Liver (tissue), 9 donors: Measurements from ENCODE around the gene BRD3. TPM values are rescaled to one million over a fixed set of nuclear protein-coding genes. Genes with fewer than 3 reads are reported as not detected.

Source experiments
- DNase-seq: peaks from one replicate; pipeline ENCODE4 v3.0.0-alpha.2; 2017; ENCODE audit warnings: low spot score
- H3K27ac ChIP-seq, 2 donors: one replicate each; pipeline ENCODE4 v1.7.0; 2013; ENCODE audit warnings: inconsistent platforms in 2 of 2, low read length in 2 of 2, control low read depth in 1 of 2, low read depth in 1 of 2, mild to moderate bottlenecking in 1 of 2
- H3K27me3 ChIP-seq, 4 donors: one replicate each; pipeline versions ENCODE4 v1.6.1 to v1.7.0; 2013; ENCODE audit warnings: low read length in 3 of 4, inconsistent platforms in 1 of 4, mild to moderate bottlenecking in 1 of 4, moderate library complexity in 1 of 4; ENCODE audit not compliant: control insufficient read depth in 4 of 4, insufficient read depth in 4 of 4
- H3K36me3 ChIP-seq, 4 donors: one replicate each; pipeline versions ENCODE4 v1.6.1 to v1.7.0; 2013; ENCODE audit warnings: low read length in 3 of 4, mild to moderate bottlenecking in 3 of 4, low read depth in 1 of 4, moderate library complexity in 1 of 4; ENCODE audit not compliant: control insufficient read depth in 4 of 4, insufficient read depth in 3 of 4
- H3K4me1 ChIP-seq, 4 donors: one replicate each; pipeline versions ENCODE4 v1.6.1 to v1.7.0; 2013; ENCODE audit warnings: low read length in 3 of 4, mild to moderate bottlenecking in 3 of 4, moderate library complexity in 1 of 4; ENCODE audit not compliant: control insufficient read depth in 4 of 4, insufficient read depth in 4 of 4
- H3K4me3 ChIP-seq, 3 donors: one replicate each; pipeline versions ENCODE4 v1.6.1 to v1.7.0; 2013; ENCODE audit warnings: low read length in 3 of 3, control low read depth in 1 of 3, low read depth in 1 of 3, mild to moderate bottlenecking in 1 of 3
- H3K9ac ChIP-seq, 2 donors: one replicate each; pipeline ENCODE4 v1.7.0; 2013; ENCODE audit warnings: low read length in 2 of 2, mild to moderate bottlenecking in 2 of 2, moderate library complexity in 2 of 2, control low read depth in 1 of 2, low read depth in 1 of 2
- H3K9me3 ChIP-seq, 4 donors: one replicate each; pipeline versions ENCODE4 v1.6.1 to v1.7.0; 2013; ENCODE audit warnings: low read length in 3 of 4; ENCODE audit not compliant: control insufficient read depth in 4 of 4
- EGR1 ChIP-seq, 2 donors: IDR thresholded peaks; 2 replicates each; pipeline ENCODE4 v1.6.1; 2016 to 2018; ENCODE audit warnings: antibody characterized with exemption in 2 of 2, low read depth in 2 of 2
- FOXA1 ChIP-seq: IDR thresholded peaks from 2 replicates; pipeline ENCODE4 v1.6.1; 2016; ENCODE audit warnings: antibody characterized with exemption
- FOXA2 ChIP-seq: IDR thresholded peaks from 2 replicates; pipeline ENCODE4 v1.6.1; 2016; ENCODE audit warnings: antibody characterized with exemption
- GABPA ChIP-seq, 2 donors: IDR thresholded peaks in 1 of 2; conservative IDR thresholded peaks in 1 of 2; 2 replicates each; pipeline ENCODE4 v1.6.1; 2016; ENCODE audit warnings: antibody characterized with exemption in 2 of 2, mild to moderate bottlenecking in 1 of 2, moderate library complexity in 1 of 2
- HNF4A ChIP-seq, 2 donors: conservative IDR thresholded peaks; 2 replicates each; pipeline ENCODE4 v1.6.1; 2016; ENCODE audit warnings: antibody characterized with exemption in 2 of 2, mild to moderate bottlenecking in 2 of 2
- HNF4G ChIP-seq: IDR thresholded peaks from 2 replicates; pipeline ENCODE4 v1.6.1; 2016; ENCODE audit warnings: antibody characterized with exemption
- JUND ChIP-seq, 2 donors: IDR thresholded peaks; 2 replicates each; pipeline ENCODE4 v1.6.1; 2016; ENCODE audit warnings: antibody characterized with exemption in 2 of 2
- NR2F2 ChIP-seq: IDR thresholded peaks from 2 replicates; pipeline ENCODE4 v1.6.1; 2016; ENCODE audit warnings: antibody characterized with exemption
- RAD21 ChIP-seq, 2 donors: IDR thresholded peaks; 2 replicates each; pipeline ENCODE4 v1.6.1; 2016; ENCODE audit warnings: antibody characterized with exemption in 2 of 2, mild to moderate bottlenecking in 2 of 2
- RXRA ChIP-seq, 2 donors: IDR thresholded peaks; 2 replicates each; pipeline ENCODE4 v1.6.1; 2017 to 2018; ENCODE audit warnings: antibody characterized with exemption in 2 of 2, mild to moderate bottlenecking in 1 of 2
- SP1 ChIP-seq: IDR thresholded peaks from 2 replicates; pipeline ENCODE4 v1.6.1; 2018; ENCODE audit warnings: antibody characterized with exemption, mild to moderate bottlenecking
- TAF1 ChIP-seq: conservative IDR thresholded peaks from 2 replicates; pipeline ENCODE4 v1.6.1; 2016; ENCODE audit warnings: antibody characterized with exemption, mild to moderate bottlenecking
- YY1 ChIP-seq: IDR thresholded peaks from 2 replicates; pipeline ENCODE4 v1.6.1; 2016; ENCODE audit warnings: antibody characterized with exemption, mild to moderate bottlenecking
- WGBS: extraction: QIAGEN DNeasy Blood & Tissue Kit; methylation state at CpG from one replicate; pipeline ENCODE4 v1.1.7; 2013; 5-methylcytosine and 5-hydroxymethylcytosine counted together
- polyA plus RNA-seq, 2 donors: library from polyadenylated mRNA; stranded (reverse) in 1 of 2; unstranded in 1 of 2; fragments of 200-250 nt in 1 of 2; fragments of >200 nt in 1 of 2; fragmentation: Nextera tagmentation in 1 of 2; extraction: Ambion mirVana in 1 of 2; gene quantifications; one replicate each; pipeline versions ENCODE4 v1.2.1 to v1.2.3, GENCODE V29; 2013 to 2015
- total RNA-seq, 2 donors: library from RNA; depleted of rRNA; stranded (reverse); fragments of >200 nt; gene quantifications; one replicate each; pipeline ENCODE4 v1.2.3, GENCODE V29; 2014
- TF ChIP-seq, protein P1 (sequence below): IDR thresholded peaks from 2 replicates; pipeline ENCODE4 v1.6.1; 2016; ENCODE audit warnings: antibody characterized with exemption
- TF ChIP-seq, protein P2 (sequence below): IDR thresholded peaks from 2 replicates; pipeline ENCODE4 v1.6.1; 2016; ENCODE audit warnings: antibody characterized with exemption
- TF ChIP-seq, protein P3 (sequence below): IDR thresholded peaks from 2 replicates; pipeline ENCODE4 v1.6.1; 2016; ENCODE audit warnings: antibody characterized with exemption
- TF ChIP-seq, protein P4 (sequence below): fragments of 150-350 bp; IDR thresholded peaks from 2 replicates; pipeline ENCODE4 v1.5.1; 2017; ENCODE audit warnings: improper control_type of control experiment, low read depth, low read length; ENCODE audit not compliant: missing input control
- TF ChIP-seq, protein P5 (sequence below): IDR thresholded peaks from 2 replicates; pipeline ENCODE4 v1.6.1; 2016; ENCODE audit warnings: antibody characterized with exemption, mild to moderate bottlenecking
- donor health status: healthy.
- donor health status: healthy.
- donor health status: healthy.
- donor health status: healthy.
- donor health status: healthy.

The BRD3 gene
- total and polyA plus RNA-seq, 4 donors, result 7.2 to 17.7 (median 12.7) TPM

DNA sequence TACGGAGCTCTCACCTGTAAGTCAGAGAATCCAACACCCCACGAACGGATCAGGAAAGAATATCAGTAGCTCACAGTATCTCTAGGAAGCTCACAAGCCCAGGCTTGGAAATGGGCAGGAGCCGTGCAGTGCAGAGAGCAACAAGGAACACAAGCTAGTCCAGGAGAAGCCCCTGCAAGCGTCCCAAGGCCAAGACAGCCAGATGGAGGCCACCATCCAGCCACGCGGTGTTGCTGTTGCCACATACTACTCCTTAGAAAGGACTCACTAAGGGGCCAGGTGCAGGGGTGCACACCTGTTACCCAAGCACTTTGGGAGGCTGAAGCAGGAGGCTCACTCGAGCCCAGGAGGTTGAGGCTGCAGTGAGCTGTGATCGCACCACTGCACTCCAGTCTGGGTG, 60.3 kb downstream of the BRD3 start (continued):
- TF ChIP-seq, protein P1, sequence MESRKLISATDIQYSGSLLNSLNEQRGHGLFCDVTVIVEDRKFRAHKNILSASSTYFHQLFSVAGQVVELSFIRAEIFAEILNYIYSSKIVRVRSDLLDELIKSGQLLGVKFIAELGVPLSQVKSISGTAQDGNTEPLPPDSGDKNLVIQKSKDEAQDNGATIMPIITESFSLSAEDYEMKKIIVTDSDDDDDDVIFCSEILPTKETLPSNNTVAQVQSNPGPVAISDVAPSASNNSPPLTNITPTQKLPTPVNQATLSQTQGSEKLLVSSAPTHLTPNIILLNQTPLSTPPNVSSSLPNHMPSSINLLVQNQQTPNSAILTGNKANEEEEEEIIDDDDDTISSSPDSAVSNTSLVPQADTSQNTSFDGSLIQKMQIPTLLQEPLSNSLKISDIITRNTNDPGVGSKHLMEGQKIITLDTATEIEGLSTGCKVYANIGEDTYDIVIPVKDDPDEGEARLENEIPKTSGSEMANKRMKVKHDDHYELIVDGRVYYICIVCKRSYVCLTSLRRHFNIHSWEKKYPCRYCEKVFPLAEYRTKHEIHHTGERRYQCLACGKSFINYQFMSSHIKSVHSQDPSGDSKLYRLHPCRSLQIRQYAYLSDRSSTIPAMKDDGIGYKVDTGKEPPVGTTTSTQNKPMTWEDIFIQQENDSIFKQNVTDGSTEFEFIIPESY, result no peak
- TF ChIP-seq EGR1 (IDR thresholded peaks at IDR 0.05; ENCODE audit: low read depth in 2 of 2) (no peak), JUND (IDR thresholded peaks at IDR 0.05) (no peak), HNF4G (no peak), HNF4A (conservative IDR thresholded peaks at IDR 0.05) (no peak), RXRA (IDR thresholded peaks at IDR 0.05) (no peak), FOXA2 (no peak), YY1 (no peak)
- TF ChIP-seq, protein P2, sequence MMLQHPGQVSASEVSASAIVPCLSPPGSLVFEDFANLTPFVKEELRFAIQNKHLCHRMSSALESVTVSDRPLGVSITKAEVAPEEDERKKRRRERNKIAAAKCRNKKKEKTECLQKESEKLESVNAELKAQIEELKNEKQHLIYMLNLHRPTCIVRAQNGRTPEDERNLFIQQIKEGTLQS, result no peak

DNA sequence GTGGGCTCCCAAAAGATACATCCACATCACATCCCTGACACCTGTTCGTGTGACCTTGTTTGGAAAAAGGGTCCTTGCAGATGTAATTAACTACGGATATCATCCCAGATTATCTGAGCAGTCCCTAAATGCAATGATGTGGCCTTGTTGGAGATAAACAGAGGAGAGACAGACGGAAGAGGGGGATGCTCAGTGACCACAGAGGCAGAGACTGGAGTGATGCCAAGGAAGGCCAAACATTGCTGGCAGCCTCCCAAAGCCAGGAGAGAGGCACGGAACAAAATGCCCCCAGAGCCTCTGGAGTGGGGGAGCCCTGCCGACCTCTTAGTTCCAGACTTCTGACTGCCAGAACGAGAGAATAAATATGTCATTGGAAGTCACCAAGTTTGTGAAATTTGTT, 60.7 kb downstream of the BRD3 start:
- H3K27me3 ChIP-seq, result no peaks in the 10 kb centered on the region
- no peak for TF ChIP-seq SP1
- no peak for TF ChIP-seq HNF4A (conservative IDR thresholded peaks at IDR 0.05)
- TF ChIP-seq, protein P3, sequence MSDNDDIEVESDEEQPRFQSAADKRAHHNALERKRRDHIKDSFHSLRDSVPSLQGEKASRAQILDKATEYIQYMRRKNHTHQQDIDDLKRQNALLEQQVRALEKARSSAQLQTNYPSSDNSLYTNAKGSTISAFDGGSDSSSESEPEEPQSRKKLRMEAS, result no peak
- no peak for TF ChIP-seq RAD21 (IDR thresholded peaks at IDR 0.05)
- no peak for TF ChIP-seq YY1
- TF ChIP-seq RXRA (IDR thresholded peaks at IDR 0.05), result no peak
- TF ChIP-seq GABPA (IDR thresholded peaks at IDR 0.05 in 1 of 2, conservative IDR thresholded peaks at IDR 0.05 in 1 of 2), result no peak
- TF ChIP-seq, protein P4, sequence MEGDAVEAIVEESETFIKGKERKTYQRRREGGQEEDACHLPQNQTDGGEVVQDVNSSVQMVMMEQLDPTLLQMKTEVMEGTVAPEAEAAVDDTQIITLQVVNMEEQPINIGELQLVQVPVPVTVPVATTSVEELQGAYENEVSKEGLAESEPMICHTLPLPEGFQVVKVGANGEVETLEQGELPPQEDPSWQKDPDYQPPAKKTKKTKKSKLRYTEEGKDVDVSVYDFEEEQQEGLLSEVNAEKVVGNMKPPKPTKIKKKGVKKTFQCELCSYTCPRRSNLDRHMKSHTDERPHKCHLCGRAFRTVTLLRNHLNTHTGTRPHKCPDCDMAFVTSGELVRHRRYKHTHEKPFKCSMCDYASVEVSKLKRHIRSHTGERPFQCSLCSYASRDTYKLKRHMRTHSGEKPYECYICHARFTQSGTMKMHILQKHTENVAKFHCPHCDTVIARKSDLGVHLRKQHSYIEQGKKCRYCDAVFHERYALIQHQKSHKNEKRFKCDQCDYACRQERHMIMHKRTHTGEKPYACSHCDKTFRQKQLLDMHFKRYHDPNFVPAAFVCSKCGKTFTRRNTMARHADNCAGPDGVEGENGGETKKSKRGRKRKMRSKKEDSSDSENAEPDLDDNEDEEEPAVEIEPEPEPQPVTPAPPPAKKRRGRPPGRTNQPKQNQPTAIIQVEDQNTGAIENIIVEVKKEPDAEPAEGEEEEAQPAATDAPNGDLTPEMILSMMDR, result no peak
- TF ChIP-seq, protein P1, result no peak
- TF ChIP-seq NR2F2, result no peak
- TF ChIP-seq FOXA1, result no peak
- TF ChIP-seq, protein P2, result no peak
- no peak for TF ChIP-seq FOXA2
- no peak for TF ChIP-seq TAF1
- TF ChIP-seq HNF4G, result no peak
- TF ChIP-seq, protein P5, sequence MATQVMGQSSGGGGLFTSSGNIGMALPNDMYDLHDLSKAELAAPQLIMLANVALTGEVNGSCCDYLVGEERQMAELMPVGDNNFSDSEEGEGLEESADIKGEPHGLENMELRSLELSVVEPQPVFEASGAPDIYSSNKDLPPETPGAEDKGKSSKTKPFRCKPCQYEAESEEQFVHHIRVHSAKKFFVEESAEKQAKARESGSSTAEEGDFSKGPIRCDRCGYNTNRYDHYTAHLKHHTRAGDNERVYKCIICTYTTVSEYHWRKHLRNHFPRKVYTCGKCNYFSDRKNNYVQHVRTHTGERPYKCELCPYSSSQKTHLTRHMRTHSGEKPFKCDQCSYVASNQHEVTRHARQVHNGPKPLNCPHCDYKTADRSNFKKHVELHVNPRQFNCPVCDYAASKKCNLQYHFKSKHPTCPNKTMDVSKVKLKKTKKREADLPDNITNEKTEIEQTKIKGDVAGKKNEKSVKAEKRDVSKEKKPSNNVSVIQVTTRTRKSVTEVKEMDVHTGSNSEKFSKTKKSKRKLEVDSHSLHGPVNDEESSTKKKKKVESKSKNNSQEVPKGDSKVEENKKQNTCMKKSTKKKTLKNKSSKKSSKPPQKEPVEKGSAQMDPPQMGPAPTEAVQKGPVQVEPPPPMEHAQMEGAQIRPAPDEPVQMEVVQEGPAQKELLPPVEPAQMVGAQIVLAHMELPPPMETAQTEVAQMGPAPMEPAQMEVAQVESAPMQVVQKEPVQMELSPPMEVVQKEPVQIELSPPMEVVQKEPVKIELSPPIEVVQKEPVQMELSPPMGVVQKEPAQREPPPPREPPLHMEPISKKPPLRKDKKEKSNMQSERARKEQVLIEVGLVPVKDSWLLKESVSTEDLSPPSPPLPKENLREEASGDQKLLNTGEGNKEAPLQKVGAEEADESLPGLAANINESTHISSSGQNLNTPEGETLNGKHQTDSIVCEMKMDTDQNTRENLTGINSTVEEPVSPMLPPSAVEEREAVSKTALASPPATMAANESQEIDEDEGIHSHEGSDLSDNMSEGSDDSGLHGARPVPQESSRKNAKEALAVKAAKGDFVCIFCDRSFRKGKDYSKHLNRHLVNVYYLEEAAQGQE, result no peak
- no peak for TF ChIP-seq EGR1 (IDR thresholded peaks at IDR 0.05; ENCODE audit: low read depth in 2 of 2)
- no peak for TF ChIP-seq JUND (IDR thresholded peaks at IDR 0.05)
- H3K27ac ChIP-seq, result no peak overlapping the region
- H3K36me3 ChIP-seq, result no peaks in the 10 kb centered on the region
- no peaks in the 10 kb centered on the region for H3K9me3 ChIP-seq
- no peak overlapping the region for H3K4me3 ChIP-seq
- 66% methylated on average over 6 of the region's 6 CpGs for WGBS
- no peak for DNase-seq
- H3K4me1 ChIP-seq, result peaks cover 0 to 11% (median 4%) of the 10 kb centered on the region in 4 donors
- H3K9ac ChIP-seq, result no peak overlapping the region
